GM19240 (cell line): Measurements from ENCODE around the gene FBXL7.

Experiments used
- DNase-seq: peaks from one replicate; pipeline ENCODE4 v3.0.0; 2011; ENCODE audit warnings: low spot score; ENCODE audit not compliant: insufficient read length

FBXL7 gene

GRCh38 chr5:15499528-15500324 lies at the start of gene FBXL7:
FBXL7 (plus strand) TSS chr5:15500180.
- no peak for DNase-seq

- DNase-seq = no peak
Observed at GRCh38 chr5:15450473-15450872, 49.5 kb upstream of the FBXL7 start.

GRCh38 chr5:15450949-15451348 lies 49.0 kb upstream of the FBXL7 start:
- DNase-seq = no peak

- no peak for DNase-seq
Observed at GRCh38 chr5:15452030-15452429, 48.0 kb upstream of the FBXL7 start.

GRCh38 chr5:15452781-15453180 lies 47.2 kb upstream of the FBXL7 start:
- no peak for DNase-seq

GRCh38 chr5:15459200-15459599 lies 40.8 kb upstream of the FBXL7 start:
- no peak for DNase-seq

- DNase-seq = no peak
Observed at GRCh38 chr5:15463231-15463980, 36.6 kb upstream of the FBXL7 start.

GRCh38 chr5:15472116-15472515 lies 27.9 kb upstream of the FBXL7 start:
- DNase-seq = no peak

- no peak for DNase-seq
Observed at GRCh38 chr5:15474143-15474719, 25.7 kb upstream of the FBXL7 start.

GRCh38 chr5:15475367-15475766 lies 24.6 kb upstream of the FBXL7 start:
- no peak for DNase-seq

GRCh38 chr5:15476977-15477376 lies 23.0 kb upstream of the FBXL7 start:
- no peak for DNase-seq

- no peak for DNase-seq
Observed at GRCh38 chr5:15480436-15480835, 19.5 kb upstream of the FBXL7 start.

GRCh38 chr5:15483351-15484097 lies 16.5 kb upstream of the FBXL7 start:
- DNase-seq = no peak

- no peak for DNase-seq
Observed at GRCh38 chr5:15487228-15487627, 12.8 kb upstream of the FBXL7 start.

- no peak for DNase-seq
Observed at GRCh38 chr5:15489571-15490235, 10.3 kb upstream of the FBXL7 start.

GRCh38 chr5:15492545-15492944 lies 7.4 kb upstream of the FBXL7 start:
- no peak for DNase-seq

GRCh38 chr5:15493501-15493900 lies 6.5 kb upstream of the FBXL7 start:
- DNase-seq = no peak

- no peak for DNase-seq
Observed at GRCh38 chr5:15495026-15495425, 5.0 kb upstream of the FBXL7 start.

GRCh38 chr5:15496886-15497285 lies 3.1 kb upstream of the FBXL7 start:
- no peak for DNase-seq

GRCh38 chr5:15500325-15501001 lies 483 bp downstream of the FBXL7 start:
- DNase-seq = no peak
